Pulmonary artery endothelial cell (primary cell): ENCODE data around the gene KAZN. TPM values are rescaled to one million over a fixed set of nuclear protein-coding genes. Genes with fewer than 3 reads are reported as not detected.

Experiments
- DNase-seq: peaks from one replicate; pipeline ENCODE4 v3.0.0-alpha.2; 2011; ENCODE audit warnings: low read depth, low spot score
- total RNA-seq: library from RNA; depleted of rRNA; stranded (reverse); fragments of >200 nt; gene quantifications from 2 replicates; pipeline ENCODE4 v1.2.3, GENCODE V29; 2014

KAZN gene
- total RNA-seq, 1 donor from 2014 or later: 0.73 TPM

- DNase-seq: no peak
Measured at GRCh38 chr1:14646973-14647372, 48.5 kb downstream of the KAZN start.

GRCh38 chr1:14647777-14648176 lies 49.3 kb downstream of the KAZN start:
- DNase-seq: no peak

GRCh38 chr1:14648391-14648790 lies 49.9 kb downstream of the KAZN start:
- no peak for DNase-seq

- no peak for DNase-seq
Measured at GRCh38 chr1:14648896-14649855, 50.7 kb downstream of the KAZN start.

GRCh38 chr1:14649976-14650375 lies 51.5 kb downstream of the KAZN start:
- DNase-seq: no peak

- no peak for DNase-seq
Measured at GRCh38 chr1:14650951-14651350, 52.5 kb downstream of the KAZN start.

- no peak for DNase-seq
Measured at GRCh38 chr1:14652840-14653239, 54.4 kb downstream of the KAZN start.

GRCh38 chr1:14653461-14653960 lies 55.0 kb downstream of the KAZN start:
- DNase-seq: no peak

- DNase-seq: no peak
Measured at GRCh38 chr1:14654554-14654953, 56.1 kb downstream of the KAZN start.

- DNase-seq: no peak
Measured at GRCh38 chr1:14655385-14655784, 56.9 kb downstream of the KAZN start.

GRCh38 chr1:14656384-14656937 lies 58.0 kb downstream of the KAZN start:
- DNase-seq: no peak

- DNase-seq: no peak
Measured at GRCh38 chr1:14658642-14659041, 60.2 kb downstream of the KAZN start.

GRCh38 chr1:14659913-14660312 lies 61.4 kb downstream of the KAZN start:
- no peak for DNase-seq

GRCh38 chr1:14660801-14661200 lies 62.3 kb downstream of the KAZN start:
- no peak for DNase-seq

- no peak for DNase-seq
Measured at GRCh38 chr1:14661222-14661621, 62.7 kb downstream of the KAZN start.

- no peak for DNase-seq
Measured at GRCh38 chr1:14662116-14662515, 63.6 kb downstream of the KAZN start.

- no peak for DNase-seq
Measured at GRCh38 chr1:14663773-14664172, 65.3 kb downstream of the KAZN start.

- DNase-seq: no peak
Measured at GRCh38 chr1:14666373-14666772, 67.9 kb downstream of the KAZN start.

GRCh38 chr1:14666962-14667650 lies 68.6 kb downstream of the KAZN start:
- DNase-seq: no peak

GRCh38 chr1:14667651-14667984 lies 69.1 kb downstream of the KAZN start:
- DNase-seq: no peak

- no peak for DNase-seq
Measured at GRCh38 chr1:14668538-14668937, 70.1 kb downstream of the KAZN start.

- no peak for DNase-seq
Measured at GRCh38 chr1:14672005-14672404, 73.5 kb downstream of the KAZN start.
